Fibroblast of pulmonary artery (primary cell): ENCODE results near the gene GPR78.
A peak's percentile ranks its signal among the peaks of the same experiment; 100 is the strongest.

Experiments used
- DNase-seq: peaks from one replicate; pipeline ENCODE4 v3.0.0-alpha.2; 2010; ENCODE audit warnings: low read depth
- H3K4me3 ChIP-seq: replicated peaks from 2 replicates; pipeline ENCODE4 v1.5.1; 2011; ENCODE audit warnings: low read depth, mild to moderate bottlenecking, control low read depth, low read length, moderate library complexity
- CTCF ChIP-seq: IDR thresholded peaks from 2 replicates; pipeline ENCODE4 v1.5.1; 2011; ENCODE audit warnings: mild to moderate bottlenecking, control low read depth, low read length, inconsistent platforms; ENCODE audit errors: missing control alignments

GPR78 gene

GRCh38 chr4:8580321-8581093 is at the start of gene GPR78:
Gene GPR78 (plus strand): TSS chr4:8580392. CDS start chr4:8580983, 591 bp downstream.
- no peak within 1 kb of the TSS for H3K4me3 ChIP-seq
- peak; percentile 56 for DNase-seq
- TF ChIP-seq CTCF: no peak

GRCh38 chr4:8532245-8532781 is 47.9 kb upstream of the GPR78 start:
- no peak for TF ChIP-seq CTCF
- no peak for DNase-seq
- H3K4me3 ChIP-seq: no peak overlapping the region

GRCh38 chr4:8533274-8533865 is 46.8 kb upstream of the GPR78 start:
- no peak for DNase-seq
- H3K4me3 ChIP-seq: no peak overlapping the region
- no peak for TF ChIP-seq CTCF

GRCh38 chr4:8534129-8534528 is 46.1 kb upstream of the GPR78 start:
- H3K4me3 ChIP-seq: no peak overlapping the region
- no peak for TF ChIP-seq CTCF
- peak; percentile 18 for DNase-seq

GRCh38 chr4:8534611-8535010 is 45.6 kb upstream of the GPR78 start:
- no peak for TF ChIP-seq CTCF
- no peak overlapping the region for H3K4me3 ChIP-seq
- DNase-seq: no peak

- no peak for TF ChIP-seq CTCF
- H3K4me3 ChIP-seq: no peak overlapping the region
- no peak for DNase-seq
These were observed 43.7 kb upstream of the GPR78 start for GRCh38 chr4:8536467-8536866.

- DNase-seq: peak; percentile 75
- TF ChIP-seq CTCF: no peak
- H3K4me3 ChIP-seq: no peak overlapping the region
These were observed 43.1 kb upstream of the GPR78 start for GRCh38 chr4:8537041-8537461.
